ENCODE measurements around the gene IHH. TPM values are rescaled to one million over a fixed set of nuclear protein-coding genes. Genes with fewer than 3 reads are reported as not detected.

Gene IHH
- total RNA-seq, 1 donor from 2014 or later = not detected

- H3K36me3 Mint-ChIP-seq (ENCODE audit: low read depth, unreplicated experiment) = no peaks in the 10 kb centered on the region
Measured at GRCh38 chr2:219084791-219085190, 24.1 kb upstream of the IHH start.

GRCh38 chr2:219082332-219082958 lies 21.7 kb upstream of the IHH start:
- Mint-ChIP-seq H3K27me3 (ENCODE audit: unreplicated experiment) (no peaks in the 10 kb centered on the region), H3K36me3 (ENCODE audit: low read depth, unreplicated experiment) (no peaks in the 10 kb centered on the region), H3K27ac (ENCODE audit: unreplicated experiment) (no peak overlapping the region), H3K4me1 (ENCODE audit: unreplicated experiment) (peaks cover under 1% of the 10 kb centered on the region), H3K9me3 (ENCODE audit: unreplicated experiment) (no peaks in the 10 kb centered on the region), H3K4me3 (ENCODE audit: unreplicated experiment) (no peak overlapping the region)
- no peak for TF ChIP-seq CTCF (IDR thresholded peaks at IDR 0.05; ENCODE audit: unreplicated experiment)
- no peak for DNase-seq (ENCODE audit: low spot score)

More at GRCh38 chr2:219084791-219085190, 24.1 kb upstream of the IHH start:
- TF ChIP-seq CTCF (IDR thresholded peaks at IDR 0.05; ENCODE audit: unreplicated experiment) = no peak
- no peak for DNase-seq (ENCODE audit: low spot score)
- H3K27me3 Mint-ChIP-seq (ENCODE audit: unreplicated experiment) = no peaks in the 10 kb centered on the region
- H3K9me3 Mint-ChIP-seq (ENCODE audit: unreplicated experiment) = no peaks in the 10 kb centered on the region
- H3K27ac Mint-ChIP-seq (ENCODE audit: unreplicated experiment) = no peak overlapping the region
- H3K4me1 Mint-ChIP-seq (ENCODE audit: unreplicated experiment) = peaks cover 2% of the 10 kb centered on the region
- H3K4me3 Mint-ChIP-seq (ENCODE audit: unreplicated experiment) = no peak overlapping the region

- TF ChIP-seq CTCF (IDR thresholded peaks at IDR 0.05; ENCODE audit: unreplicated experiment) = no peak
- no peak for DNase-seq (ENCODE audit: low spot score)
- Mint-ChIP-seq H3K36me3 (ENCODE audit: low read depth, unreplicated experiment) (no peaks in the 10 kb centered on the region), H3K9me3 (ENCODE audit: unreplicated experiment) (no peaks in the 10 kb centered on the region), H3K4me3 (ENCODE audit: unreplicated experiment) (no peak overlapping the region), H3K27me3 (ENCODE audit: unreplicated experiment) (no peaks in the 10 kb centered on the region), H3K27ac (ENCODE audit: unreplicated experiment) (no peak overlapping the region), H3K4me1 (ENCODE audit: unreplicated experiment) (no peaks in the 10 kb centered on the region)
Measured at GRCh38 chr2:219081701-219082331, 21.1 kb upstream of the IHH start.

GRCh38 chr2:219081096-219081495 lies 20.4 kb upstream of the IHH start:
- no peak for DNase-seq (ENCODE audit: low spot score)

More at GRCh38 chr2:219081096-219081495, 20.4 kb upstream of the IHH start:
- Mint-ChIP-seq H3K36me3 (ENCODE audit: low read depth, unreplicated experiment) (no peaks in the 10 kb centered on the region), H3K4me1 (ENCODE audit: unreplicated experiment) (no peaks in the 10 kb centered on the region), H3K4me3 (ENCODE audit: unreplicated experiment) (no peak overlapping the region), H3K9me3 (ENCODE audit: unreplicated experiment) (no peaks in the 10 kb centered on the region), H3K27ac (ENCODE audit: unreplicated experiment) (no peak overlapping the region), H3K27me3 (ENCODE audit: unreplicated experiment) (peaks cover 2% of the 10 kb centered on the region)
- TF ChIP-seq CTCF (IDR thresholded peaks at IDR 0.05; ENCODE audit: unreplicated experiment) = no peak

Data from endothelial cell (in vitro differentiated cells).